Measurements from ENCODE around the gene PCCA. TPM values are rescaled to one million over a fixed set of nuclear protein-coding genes. Genes with fewer than 3 reads are reported as not detected.

The PCCA gene
- total and polyA plus RNA-seq, 2 donors from 2014 or later, result 86.2 to 222 TPM

GRCh38 chr13:100525453-100526317 is 436.8 kb downstream of the PCCA start:
- no peak for FAIRE-seq
- Histone ChIP-seq H3K4me3 (ENCODE audit: low read length in 3 of 3) (no peak overlapping the region), H3K9me3 (ENCODE audit: control insufficient read depth in 2 of 3, insufficient read depth in 1 of 3, low read length in 3 of 3) (no peaks in the 10 kb centered on the region), H3K9ac (ENCODE audit: low read length in 3 of 3) (no peak overlapping the region), H3K36me3 (ENCODE audit: control insufficient read depth in 2 of 3, insufficient read depth in 3 of 3, low read length in 3 of 3) (peaks cover 0 to 20% (median 2%) of the 10 kb centered on the region in 3 donors), H3K4me1 (ENCODE audit: control insufficient read depth in 2 of 3, insufficient read depth in 2 of 3, low read depth in 1 of 3, low read length in 3 of 3) (peaks cover 2 to 17% (median 2%) of the 10 kb centered on the region in 3 donors), H3K27me3 (ENCODE audit: control insufficient read depth, insufficient read depth, low read length) (no peaks in the 10 kb centered on the region), H3K27ac (ENCODE audit: low read depth in 2 of 2, low read length in 2 of 2) (no peak overlapping the region)
- intact Hi-C loops (cut with DNase I), result loop anchor here (10.0 kb wide), 1 partner anchor 871 kb away; no protein-coding TSS in a partner anchor
- DNase-seq, result no peak
- no peak for TF ChIP-seq CTCF (IDR thresholded peaks at IDR 0.05; ENCODE audit: borderline replicate concordance, extremely low read depth, insufficient read depth)

DNA sequence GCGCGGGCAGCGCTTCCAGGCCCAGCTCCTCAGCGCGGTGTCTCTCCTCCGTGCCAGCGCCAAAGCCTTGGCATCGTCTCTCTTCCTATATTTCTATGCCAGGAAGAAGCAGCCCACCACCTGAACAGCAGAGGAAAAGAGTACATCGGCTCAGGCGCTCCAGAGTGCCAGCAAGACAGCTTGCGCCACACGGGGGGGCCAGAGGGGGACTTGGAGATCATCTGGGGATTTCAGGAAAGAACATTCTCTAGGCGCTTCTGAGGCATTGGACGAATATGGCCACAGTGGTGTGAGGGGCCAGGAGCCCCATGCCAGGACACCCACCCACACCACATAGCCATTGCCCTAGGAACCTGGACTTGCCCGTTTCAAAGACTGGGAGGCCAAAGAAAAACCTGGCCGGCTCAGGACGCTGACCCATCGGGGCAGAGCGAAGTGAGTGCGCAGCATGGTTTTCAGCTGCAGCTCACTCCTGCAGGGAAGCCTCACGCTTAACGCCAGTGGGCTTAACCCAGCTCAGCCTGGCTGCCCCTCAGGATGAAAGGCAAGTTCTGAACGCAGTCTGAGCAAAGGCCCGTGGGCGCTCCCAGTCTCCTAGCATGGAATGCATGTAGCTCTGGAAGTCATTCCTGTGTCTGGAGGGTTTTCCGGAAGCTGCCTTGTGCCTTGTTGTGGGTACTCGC is 437.6 kb downstream of the PCCA start:
- Histone ChIP-seq H3K4me3 (ENCODE audit: low read length in 3 of 3) (no peak overlapping the region), H3K27me3 (ENCODE audit: control insufficient read depth, insufficient read depth, low read length) (no peaks in the 10 kb centered on the region), H3K9ac (ENCODE audit: low read length in 3 of 3) (no peak overlapping the region), H3K9me3 (ENCODE audit: control insufficient read depth in 2 of 3, insufficient read depth in 1 of 3, low read length in 3 of 3) (no peaks in the 10 kb centered on the region), H3K27ac (ENCODE audit: low read depth in 2 of 2, low read length in 2 of 2) (no peak overlapping the region), H3K36me3 (ENCODE audit: control insufficient read depth in 2 of 3, insufficient read depth in 3 of 3, low read length in 3 of 3) (peaks cover 0 to 24% (median 2%) of the 10 kb centered on the region in 3 donors), H3K4me1 (ENCODE audit: control insufficient read depth in 2 of 3, insufficient read depth in 2 of 3, low read depth in 1 of 3, low read length in 3 of 3) (peaks cover under 1 to 17% (median 2%) of the 10 kb centered on the region in 3 donors)
- FAIRE-seq (no peak), DNase-seq (no peak)
- intact Hi-C loops (cut with DNase I), result loop anchor here (10.0 kb wide), 1 partner anchor 872 kb away; no protein-coding TSS in a partner anchor
- TF ChIP-seq CTCF (IDR thresholded peaks at IDR 0.05; ENCODE audit: borderline replicate concordance, extremely low read depth, insufficient read depth), result no peak

- H3K36me3 ChIP-seq (ENCODE audit: control insufficient read depth in 2 of 3, insufficient read depth in 3 of 3, low read length in 3 of 3), result peaks cover 0 to 26% (median 2%) of the 10 kb centered on the region in 3 donors
- TF ChIP-seq CTCF (IDR thresholded peaks at IDR 0.05; ENCODE audit: borderline replicate concordance, extremely low read depth, insufficient read depth), result no peak
- DNase-seq (no peak), FAIRE-seq (no peak)
- H3K4me1 ChIP-seq (ENCODE audit: control insufficient read depth in 2 of 3, insufficient read depth in 2 of 3, low read depth in 1 of 3, low read length in 3 of 3), result peaks cover 0 to 19% (median 2%) of the 10 kb centered on the region in 3 donors
- H3K9ac ChIP-seq (ENCODE audit: low read length in 3 of 3), result no peak overlapping the region
- intact Hi-C loops (cut with DNase I), result loop anchor here (10.0 kb wide), 1 partner anchor 873 kb away; no protein-coding TSS in a partner anchor
- H3K4me3 ChIP-seq (ENCODE audit: low read length in 3 of 3), result no peak overlapping the region
- no peaks in the 10 kb centered on the region for H3K27me3 ChIP-seq (ENCODE audit: control insufficient read depth, insufficient read depth, low read length)
- H3K9me3 ChIP-seq (ENCODE audit: control insufficient read depth in 2 of 3, insufficient read depth in 1 of 3, low read length in 3 of 3), result no peaks in the 10 kb centered on the region
- no peak overlapping the region for H3K27ac ChIP-seq (ENCODE audit: low read depth in 2 of 2, low read length in 2 of 2)
These were observed 438.8 kb downstream of the PCCA start for GRCh38 chr13:100527644-100528043.
